ENCODE measurements around the gene IWS1. TPM values are rescaled to one million over a fixed set of nuclear protein-coding genes. Genes with fewer than 3 reads are reported as not detected.
A peak's percentile ranks its signal among the peaks of the same experiment; 100 is the strongest.
"Not testable (repeated sequence)": the region's sequence is repeated elsewhere in the genome, so short reads cannot be mapped to it uniquely, and the experiment has no call there.

The IWS1 gene
- total and polyA plus RNA-seq, 4 donors: 36.0 to 53.5 (median 50.7) TPM

DNA sequence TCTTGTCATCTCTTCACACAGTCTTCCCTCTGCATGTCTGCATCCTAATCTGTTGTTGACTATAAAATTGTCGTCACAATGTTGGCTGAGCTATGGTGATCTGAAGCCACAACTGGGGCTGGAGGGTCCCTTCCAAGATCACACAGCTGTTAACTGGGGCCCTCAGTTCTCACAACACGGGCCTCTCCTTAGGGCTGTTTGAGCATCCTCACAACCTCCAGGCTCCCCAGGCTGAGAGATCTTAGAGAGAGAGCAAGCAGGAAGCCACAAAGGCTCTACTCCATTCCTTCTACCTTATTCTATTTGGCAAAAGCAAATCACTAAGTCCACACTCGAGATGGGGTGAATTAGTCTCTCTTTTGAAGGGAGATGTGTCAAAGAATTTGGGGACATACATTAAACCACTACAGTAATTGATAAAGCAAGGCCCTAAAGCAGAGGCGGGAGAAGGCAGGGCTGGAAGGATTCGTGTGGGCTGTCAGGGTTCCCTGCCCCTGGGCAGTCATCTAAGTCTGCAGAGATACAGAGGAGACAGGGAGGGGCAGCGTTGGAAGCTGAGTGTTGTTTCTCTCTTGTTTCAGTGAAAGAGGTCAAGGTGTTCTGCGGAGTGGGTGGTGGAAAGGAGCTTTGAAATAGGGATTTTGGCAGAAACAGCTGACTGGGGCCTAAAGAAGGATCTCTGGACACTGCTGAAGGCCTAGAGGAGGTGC lies 25.1 kb upstream of the IWS1 start:
- 71% methylated on average over 4 of the region's 7 CpGs for WGBS (ENCODE audit: insufficient coverage)
- H3K4me1 ChIP-seq (ENCODE audit: control insufficient read depth, insufficient read depth, low read length): no peaks in the 10 kb centered on the region

DNA sequence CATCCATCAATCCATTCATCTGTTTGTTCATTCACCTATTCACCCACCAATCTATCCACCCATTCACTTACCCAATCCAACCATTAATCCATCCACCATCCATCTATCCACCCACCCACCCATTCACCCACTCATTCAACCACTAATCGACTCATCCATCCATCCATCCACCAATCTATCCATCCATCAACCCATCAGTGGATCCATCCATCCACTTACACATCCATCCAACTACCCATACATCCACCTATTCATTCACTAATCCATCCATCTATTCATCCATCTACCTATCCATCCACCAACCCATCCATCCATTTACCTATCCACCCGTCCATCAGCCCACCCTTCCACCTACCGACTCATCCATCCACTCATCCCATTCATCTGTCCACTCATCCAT lies 20.5 kb upstream of the IWS1 start:
- Histone ChIP-seq H3K9me3 (ENCODE audit: control insufficient read depth, insufficient read depth, low read length) (no peaks in the 10 kb centered on the region), H3K27ac (ENCODE audit: low read depth, low read length) (no peak overlapping the region), H3K36me3 (ENCODE audit: control insufficient read depth, insufficient read depth, low read length) (no peaks in the 10 kb centered on the region), H3K4me1 (ENCODE audit: control insufficient read depth, insufficient read depth, low read length) (peaks cover 6% of the 10 kb centered on the region), H3K4me3 (ENCODE audit: low read depth, low read length) (no peak overlapping the region), H3K27me3 (ENCODE audit: control insufficient read depth, insufficient read depth, low read length) (peaks cover 4% of the 10 kb centered on the region)
- DNase-seq (ENCODE audit: low read depth in 4 of 6, low spot score in 6 of 6): no peak
- 76% methylated on average over 3 of the region's 3 CpGs for WGBS (ENCODE audit: insufficient coverage)

More for the DNA sequence above, 25.1 kb upstream of the IWS1 start:
- no peak overlapping the region for H3K27ac ChIP-seq (ENCODE audit: low read depth, low read length)
- no peak overlapping the region for H3K4me3 ChIP-seq (ENCODE audit: low read depth, low read length)
- DNase-seq (ENCODE audit: low read depth in 4 of 6, low spot score in 6 of 6): no peak
- H3K27me3 ChIP-seq (ENCODE audit: control insufficient read depth, insufficient read depth, low read length): no peaks in the 10 kb centered on the region
- no peaks in the 10 kb centered on the region for H3K9me3 ChIP-seq (ENCODE audit: control insufficient read depth, insufficient read depth, low read length)
- H3K36me3 ChIP-seq (ENCODE audit: control insufficient read depth, insufficient read depth, low read length): no peaks in the 10 kb centered on the region

DNA sequence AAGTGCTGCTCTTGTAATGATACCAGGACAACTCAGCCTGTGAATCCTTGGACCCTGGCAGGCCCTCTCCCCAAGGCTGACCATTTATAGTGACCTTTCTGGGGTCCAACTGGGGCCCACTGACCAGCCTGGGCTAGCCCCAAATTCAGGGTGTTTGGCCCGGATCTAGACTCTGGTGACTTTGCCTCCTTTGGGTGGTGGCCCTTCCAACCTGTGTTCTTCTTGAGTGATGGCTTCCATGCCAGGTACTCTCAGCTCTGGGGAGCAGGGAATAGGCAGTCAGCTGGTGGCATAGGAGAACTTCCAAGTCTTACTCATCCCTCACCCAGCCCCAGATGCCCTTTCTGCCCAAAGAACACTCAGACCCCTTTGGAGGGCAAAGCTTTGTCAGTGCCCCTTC lies 19.5 kb upstream of the IWS1 start:
- DNase-seq (ENCODE audit: low read depth in 4 of 6, low spot score in 6 of 6): no peak
- 100% methylated on average over 1 of the region's 1 CpG for WGBS (ENCODE audit: insufficient coverage)
- peaks cover 9% of the 10 kb centered on the region for H3K4me1 ChIP-seq (ENCODE audit: control insufficient read depth, insufficient read depth, low read length)
- peaks cover 4% of the 10 kb centered on the region for H3K27me3 ChIP-seq (ENCODE audit: control insufficient read depth, insufficient read depth, low read length)
- H3K4me3 ChIP-seq (ENCODE audit: low read depth, low read length): no peak overlapping the region
- H3K36me3 ChIP-seq (ENCODE audit: control insufficient read depth, insufficient read depth, low read length): no peaks in the 10 kb centered on the region
- H3K27ac ChIP-seq (ENCODE audit: low read depth, low read length): no peak overlapping the region
- no peaks in the 10 kb centered on the region for H3K9me3 ChIP-seq (ENCODE audit: control insufficient read depth, insufficient read depth, low read length)

DNA sequence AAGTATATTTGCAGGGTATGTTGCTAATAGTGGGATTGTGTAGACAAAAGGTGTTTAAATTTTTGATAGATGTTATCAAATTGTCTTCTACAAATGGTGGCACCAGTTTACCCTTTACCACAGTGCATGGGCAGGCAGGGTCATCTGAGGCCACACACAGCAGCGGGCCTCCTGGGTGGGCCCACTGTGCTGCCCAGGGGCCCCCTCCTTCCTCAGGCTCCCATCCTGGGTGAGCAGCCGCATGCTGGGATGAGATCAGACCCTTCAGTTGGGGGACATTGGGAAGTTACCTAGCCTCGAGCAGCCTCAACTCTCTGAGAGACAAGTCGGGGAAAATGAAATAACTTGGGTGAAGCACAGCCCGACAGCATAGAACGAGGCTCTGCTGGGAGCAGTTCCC lies 18.9 kb upstream of the IWS1 start:
- no peaks in the 10 kb centered on the region for H3K9me3 ChIP-seq (ENCODE audit: control insufficient read depth, insufficient read depth, low read length)
- H3K36me3 ChIP-seq (ENCODE audit: control insufficient read depth, insufficient read depth, low read length): no peaks in the 10 kb centered on the region
- peaks cover 4% of the 10 kb centered on the region for H3K27me3 ChIP-seq (ENCODE audit: control insufficient read depth, insufficient read depth, low read length)
- no peak for DNase-seq (ENCODE audit: low read depth in 4 of 6, low spot score in 6 of 6)
- H3K4me3 ChIP-seq (ENCODE audit: low read depth, low read length): no peak overlapping the region
- WGBS (ENCODE audit: insufficient coverage): 61% methylated on average over 6 of the region's 6 CpGs
- peaks cover 9% of the 10 kb centered on the region for H3K4me1 ChIP-seq (ENCODE audit: control insufficient read depth, insufficient read depth, low read length)
- no peak overlapping the region for H3K27ac ChIP-seq (ENCODE audit: low read depth, low read length)

DNA sequence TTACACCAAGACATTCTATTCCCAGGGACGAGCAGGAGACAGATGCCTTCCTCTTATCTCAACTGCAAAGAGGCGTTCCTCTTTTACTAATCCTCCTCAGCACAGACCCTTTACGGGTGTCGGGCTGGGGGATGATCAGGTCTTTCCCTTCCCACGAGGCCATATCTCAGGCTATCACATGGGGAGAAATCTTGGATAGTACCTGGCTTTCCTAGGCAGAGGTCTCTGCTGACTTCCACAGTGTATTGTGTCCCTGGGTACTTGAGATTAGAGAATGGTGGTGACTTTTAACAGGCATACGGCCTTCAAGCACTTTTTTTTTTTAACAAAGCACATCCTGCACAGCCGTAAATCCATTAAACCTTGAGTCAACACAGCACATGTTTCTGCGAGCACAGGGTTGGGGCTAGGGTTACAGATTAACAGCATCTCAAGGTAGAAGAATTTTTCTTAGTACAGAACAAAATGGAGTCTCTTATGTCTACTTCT lies 16.8 kb upstream of the IWS1 start:
- H3K9me3 ChIP-seq (ENCODE audit: control insufficient read depth, insufficient read depth, low read length); H3K27ac ChIP-seq (ENCODE audit: low read depth, low read length); H3K27me3 ChIP-seq (ENCODE audit: control insufficient read depth, insufficient read depth, low read length); H3K4me3 ChIP-seq (ENCODE audit: low read depth, low read length); H3K36me3 ChIP-seq (ENCODE audit: control insufficient read depth, insufficient read depth, low read length); H3K4me1 ChIP-seq (ENCODE audit: control insufficient read depth, insufficient read depth, low read length); DNase-seq (ENCODE audit: low read depth in 4 of 6, low spot score in 6 of 6): not testable (repeated sequence)
- WGBS (ENCODE audit: insufficient coverage): 80% methylated on average over 1 of the region's 8 CpGs

DNA sequence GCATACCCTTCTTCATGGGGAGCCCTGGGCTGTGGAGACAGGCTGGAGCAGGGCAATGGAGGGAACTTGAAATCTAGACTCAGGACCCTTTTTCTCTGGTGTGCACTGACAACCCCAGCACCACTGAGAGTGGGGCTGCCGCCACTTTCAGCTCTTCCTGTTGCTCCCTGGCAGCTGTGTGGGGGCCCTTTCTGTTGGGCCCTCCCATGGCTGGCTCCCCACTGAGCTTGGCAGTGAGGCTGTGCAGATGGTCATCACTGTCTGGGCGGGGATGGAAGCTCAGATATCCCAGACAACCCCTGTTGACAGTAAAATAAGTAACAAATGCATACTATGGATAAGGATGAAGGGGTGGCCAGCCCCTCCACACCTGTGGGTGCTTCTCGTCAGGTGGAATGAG lies 15.9 kb upstream of the IWS1 start:
- Histone ChIP-seq H3K27me3 (ENCODE audit: control insufficient read depth, insufficient read depth, low read length) (peaks cover 4% of the 10 kb centered on the region), H3K4me1 (ENCODE audit: control insufficient read depth, insufficient read depth, low read length) (peaks cover 9% of the 10 kb centered on the region), H3K36me3 (ENCODE audit: control insufficient read depth, insufficient read depth, low read length) (no peaks in the 10 kb centered on the region), H3K9me3 (ENCODE audit: control insufficient read depth, insufficient read depth, low read length) (no peaks in the 10 kb centered on the region), H3K4me3 (ENCODE audit: low read depth, low read length) (no peak overlapping the region), H3K27ac (ENCODE audit: low read depth, low read length) (no peak overlapping the region)
- no peak for DNase-seq (ENCODE audit: low read depth in 4 of 6, low spot score in 6 of 6)
- 66% methylated on average over 2 of the region's 3 CpGs for WGBS (ENCODE audit: insufficient coverage)

DNA sequence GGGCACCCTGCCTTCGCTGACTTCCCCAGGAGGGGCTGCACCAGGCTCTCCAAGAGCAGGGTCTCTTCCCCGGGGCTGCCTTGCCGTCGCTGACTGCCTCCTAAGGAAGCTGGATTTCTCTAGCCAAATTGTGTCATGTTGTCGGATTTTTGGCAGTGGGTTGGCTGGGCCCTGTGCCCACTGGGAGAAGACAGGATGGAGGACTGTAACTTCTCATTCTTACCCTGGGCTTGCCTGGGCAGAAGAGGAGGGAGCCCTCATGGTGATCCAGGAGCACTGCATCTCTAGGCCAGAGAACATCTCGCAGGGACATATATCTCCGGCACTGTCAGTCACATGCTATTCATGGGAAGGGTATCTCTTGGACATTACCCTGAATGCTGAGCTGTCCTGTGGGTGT lies 15.5 kb upstream of the IWS1 start:
- Histone ChIP-seq H3K4me1 (ENCODE audit: control insufficient read depth, insufficient read depth, low read length) (peaks cover 9% of the 10 kb centered on the region), H3K36me3 (ENCODE audit: control insufficient read depth, insufficient read depth, low read length) (no peaks in the 10 kb centered on the region), H3K9me3 (ENCODE audit: control insufficient read depth, insufficient read depth, low read length) (no peaks in the 10 kb centered on the region), H3K4me3 (ENCODE audit: low read depth, low read length) (no peak overlapping the region), H3K27me3 (ENCODE audit: control insufficient read depth, insufficient read depth, low read length) (peaks cover 4% of the 10 kb centered on the region), H3K27ac (ENCODE audit: low read depth, low read length) (no peak overlapping the region)
- 81% methylated on average over 5 of the region's 7 CpGs for WGBS (ENCODE audit: insufficient coverage)
- DNase-seq (ENCODE audit: low read depth in 4 of 6, low spot score in 6 of 6): peak in 1 of 6 donors; percentile 56

DNA sequence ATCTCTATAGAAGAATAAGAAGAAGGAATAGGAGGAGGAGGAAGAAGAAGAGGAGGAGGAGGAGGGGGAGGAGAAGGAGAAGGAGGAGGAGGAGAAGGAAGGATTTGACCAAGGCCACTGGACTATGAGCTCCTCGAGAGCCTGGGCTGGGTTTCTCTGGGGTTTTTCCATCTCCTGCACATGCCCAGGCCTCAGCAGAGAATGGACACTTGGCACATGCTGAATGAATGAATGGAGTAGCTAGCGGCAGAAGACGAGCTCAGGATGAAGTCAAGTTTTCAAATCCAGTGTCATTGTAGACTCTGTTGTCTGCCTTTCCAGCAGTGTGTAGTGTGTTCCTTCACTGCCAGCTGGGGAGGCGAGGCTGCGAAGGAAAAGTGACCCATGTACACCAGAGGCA lies 11.4 kb upstream of the IWS1 start:
- Histone ChIP-seq H3K9me3 (ENCODE audit: control insufficient read depth, insufficient read depth, low read length) (no peaks in the 10 kb centered on the region), H3K4me1 (ENCODE audit: control insufficient read depth, insufficient read depth, low read length) (peaks cover 9% of the 10 kb centered on the region), H3K27ac (ENCODE audit: low read depth, low read length) (no peak overlapping the region), H3K36me3 (ENCODE audit: control insufficient read depth, insufficient read depth, low read length) (no peaks in the 10 kb centered on the region), H3K4me3 (ENCODE audit: low read depth, low read length) (no peak overlapping the region), H3K27me3 (ENCODE audit: control insufficient read depth, insufficient read depth, low read length) (peaks cover 4% of the 10 kb centered on the region)
- DNase-seq (ENCODE audit: low read depth in 4 of 6, low spot score in 6 of 6): no peak
- WGBS (ENCODE audit: insufficient coverage): 89% methylated on average over 5 of the region's 5 CpGs

DNA sequence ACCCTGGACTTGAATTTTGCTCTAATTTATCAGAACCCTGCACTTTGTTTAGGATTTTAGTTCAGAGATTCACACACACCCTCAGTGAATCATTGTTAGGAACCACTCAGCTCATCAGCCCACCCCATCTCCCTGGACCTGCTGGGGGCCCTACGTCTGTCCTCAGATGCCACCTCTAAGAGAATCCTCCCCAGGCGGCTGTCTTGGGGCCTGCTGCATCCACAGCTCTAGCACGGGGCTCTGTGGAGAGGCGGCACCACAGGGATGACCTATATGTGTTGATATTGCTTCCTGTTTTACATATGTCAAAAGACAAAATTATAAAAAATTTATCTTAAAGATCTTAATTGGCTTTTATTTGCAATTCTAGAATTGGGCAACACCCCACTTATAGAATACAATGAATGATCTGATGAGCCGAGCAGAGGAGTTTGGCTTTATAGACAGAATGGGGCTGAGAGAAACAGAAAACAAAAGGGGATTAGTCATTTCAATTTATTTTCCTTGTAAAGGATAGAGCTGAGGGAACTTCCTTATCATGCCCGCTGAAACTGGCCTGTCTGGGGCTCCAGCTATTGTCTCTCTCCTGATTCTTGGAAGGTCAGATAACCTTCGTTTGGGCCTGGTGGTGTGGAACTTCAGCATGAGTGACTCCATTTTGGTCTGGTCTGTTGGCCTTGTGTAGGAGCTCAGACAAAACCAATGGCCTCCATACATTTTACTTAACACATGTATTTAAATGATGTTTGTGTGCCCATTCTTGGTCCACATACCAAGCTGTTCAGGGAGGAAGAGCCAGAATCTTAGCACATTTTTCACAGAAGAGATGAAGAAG lies 10.6 kb upstream of the IWS1 start:
- 56% methylated on average over 3 of the region's 7 CpGs for WGBS (ENCODE audit: insufficient coverage)
- H3K36me3 ChIP-seq (ENCODE audit: control insufficient read depth, insufficient read depth, low read length): no peaks in the 10 kb centered on the region
- peaks cover 4% of the 10 kb centered on the region for H3K27me3 ChIP-seq (ENCODE audit: control insufficient read depth, insufficient read depth, low read length)
- no peak for DNase-seq (ENCODE audit: low read depth in 4 of 6, low spot score in 6 of 6)
- H3K4me3 ChIP-seq (ENCODE audit: low read depth, low read length): no peak overlapping the region
- H3K9me3 ChIP-seq (ENCODE audit: control insufficient read depth, insufficient read depth, low read length): no peaks in the 10 kb centered on the region
- no peak overlapping the region for H3K27ac ChIP-seq (ENCODE audit: low read depth, low read length)
- H3K4me1 ChIP-seq (ENCODE audit: control insufficient read depth, insufficient read depth, low read length): peaks cover 4% of the 10 kb centered on the region

DNA sequence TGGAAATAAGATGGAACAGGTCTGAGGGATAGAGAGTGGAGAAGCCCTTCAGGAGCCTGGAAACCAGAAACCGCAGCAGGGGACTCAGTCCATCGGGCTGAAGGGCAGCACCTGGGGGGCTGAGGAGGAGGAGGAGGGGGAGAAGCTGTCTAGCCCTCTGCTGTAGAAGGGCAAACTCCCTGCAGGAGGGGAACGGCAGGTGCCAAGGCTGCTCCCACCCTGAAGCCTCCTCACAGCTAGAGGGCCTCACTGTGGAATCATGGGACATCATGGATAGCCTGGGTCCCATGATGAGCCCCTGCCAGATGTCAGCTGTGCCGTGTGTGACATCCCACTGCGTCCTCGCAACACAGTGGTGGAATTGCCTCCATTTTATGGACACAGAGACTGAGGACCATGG lies 9.6 kb upstream of the IWS1 start:
- H3K9me3 ChIP-seq (ENCODE audit: control insufficient read depth, insufficient read depth, low read length): no peaks in the 10 kb centered on the region

More for the DNA sequence above, 9.6 kb upstream of the IWS1 start:
- Histone ChIP-seq H3K27me3 (ENCODE audit: control insufficient read depth, insufficient read depth, low read length) (peaks cover 4% of the 10 kb centered on the region), H3K27ac (ENCODE audit: low read depth, low read length) (no peak overlapping the region), H3K4me1 (ENCODE audit: control insufficient read depth, insufficient read depth, low read length) (no peaks in the 10 kb centered on the region), H3K36me3 (ENCODE audit: control insufficient read depth, insufficient read depth, low read length) (no peaks in the 10 kb centered on the region), H3K4me3 (ENCODE audit: low read depth, low read length) (no peak overlapping the region)
- DNase-seq (ENCODE audit: low read depth in 4 of 6, low spot score in 6 of 6): no peak
- WGBS (ENCODE audit: insufficient coverage): 75% methylated on average over 6 of the region's 6 CpGs
